WTC11 (cell line): ENCODE data around the gene RNF215. TPM values are rescaled to one million over a fixed set of nuclear protein-coding genes. Genes with fewer than 3 reads are reported as not detected.

Experiments
- ATAC-seq: fragments of 200-7000 bp; cut with Tn5 transposase; 2 replicates; pipeline ENCODE4 v1.10.0; 2021; ENCODE audit warnings: mild to moderate bottlenecking, moderate library complexity
- CTCF ChIA-PET: fragments of 300-600 bp; sonication (Branson Sonifier 250); formaldehyde crosslinking; loops from one replicate; lab custom pipeline; 2021; ENCODE audit warnings: antibody characterized with exemption; lab: Charles Lee
- POLR2A ChIA-PET: fragments of 350-600 bp; sonication (Branson Sonifier 250); formaldehyde crosslinking; loops from one replicate; lab custom pipeline; 2021; ENCODE audit warnings: antibody characterized with exemption; lab: Charles Lee
- DNase-seq: peaks from one replicate; pipeline ENCODE4 v3.0.0; 2021; ENCODE audit warnings: low spot score
- H3K27ac Mint-ChIP-seq: 2 replicates; pipeline ENCODE4 v1.8.0; 2021; ENCODE audit warnings: mixed read lengths
- H3K27me3 Mint-ChIP-seq: 2 replicates; pipeline ENCODE4 v1.8.0; 2021; ENCODE audit warnings: low read depth, mild to moderate bottlenecking, moderate library complexity, mixed read lengths
- H3K36me3 Mint-ChIP-seq: 2 replicates; pipeline ENCODE4 v1.8.0; 2021; ENCODE audit warnings: mixed read lengths
- H3K4me1 Mint-ChIP-seq: 2 replicates; pipeline ENCODE4 v1.8.0; 2022; ENCODE audit warnings: mixed read lengths
- H3K4me3 Mint-ChIP-seq: 2 replicates; pipeline ENCODE4 v1.8.0; 2021; ENCODE audit warnings: mild to moderate bottlenecking, moderate library complexity, mixed read lengths
- H3K9me3 Mint-ChIP-seq: 2 replicates; pipeline ENCODE4 v1.8.0; 2021; ENCODE audit warnings: mixed read lengths
- ATF1 ChIP-seq: sonication (generic); formaldehyde crosslinking; IDR thresholded peaks from 2 replicates; pipeline ENCODE4 v1.8.1; 2023; ENCODE audit warnings: mild to moderate bottlenecking, moderate library complexity, missing genetic modification reagents
- ATF3 ChIP-seq: sonication (generic); formaldehyde crosslinking; conservative IDR thresholded peaks from 2 replicates; pipeline ENCODE4 v1.8.1; 2022; ENCODE audit warnings: mild to moderate bottlenecking, missing genetic modification reagents
- ERG ChIP-seq: fragments of 250-450 bp; sonication (Bioruptor Pico); IDR thresholded peaks from 2 replicates; pipeline ENCODE4 v1.8.0; 2021; ENCODE audit warnings: mild to moderate bottlenecking
- ESRRA ChIP-seq: sonication (generic); formaldehyde crosslinking; IDR thresholded peaks from 2 replicates; pipeline ENCODE4 v1.8.1; 2022; ENCODE audit warnings: mild to moderate bottlenecking, missing genetic modification reagents, borderline replicate concordance
- FOXJ3 ChIP-seq: sonication (generic); formaldehyde crosslinking; IDR thresholded peaks from 2 replicates; pipeline ENCODE4 v1.9.0; 2021; ENCODE audit warnings: missing genetic modification reagents, mild to moderate bottlenecking, borderline replicate concordance
- GABPB1 ChIP-seq: sonication (generic); formaldehyde crosslinking; IDR thresholded peaks from 2 replicates; pipeline ENCODE4 v1.8.1; 2023; ENCODE audit warnings: mild to moderate bottlenecking, missing genetic modification reagents
- GTF2I ChIP-seq: fragments of 250-450 bp; sonication (Bioruptor Pico); conservative IDR thresholded peaks from 2 replicates; pipeline ENCODE4 v1.4.0; 2021; ENCODE audit warnings: mild to moderate bottlenecking
- MXD4 ChIP-seq: fragments of 250-450 bp; sonication (Bioruptor Pico); IDR thresholded peaks from 2 replicates; pipeline ENCODE4 v1.8.0; 2021; ENCODE audit warnings: mild to moderate bottlenecking, moderate library complexity, borderline replicate concordance
- NFATC4 ChIP-seq: fragments of 250-450 bp; sonication (Bioruptor Pico); IDR thresholded peaks from 2 replicates; pipeline ENCODE4 v1.9.0; 2021; ENCODE audit warnings: mild to moderate bottlenecking
- OVOL2 ChIP-seq: fragments of 250-450 bp; sonication (Bioruptor Pico); IDR thresholded peaks from 2 replicates; pipeline ENCODE4 v1.9.0; 2021; ENCODE audit warnings: mild to moderate bottlenecking, borderline replicate concordance
- ZNF138 ChIP-seq: sonication (generic); formaldehyde crosslinking; conservative IDR thresholded peaks from 2 replicates; pipeline ENCODE4 v1.8.1; 2022; ENCODE audit warnings: mild to moderate bottlenecking, moderate library complexity, missing genetic modification reagents
- ZNF671 ChIP-seq: fragments of 250-450 bp; sonication (Bioruptor Pico); IDR thresholded peaks from 2 replicates; pipeline ENCODE4 v1.8.0; 2021; ENCODE audit warnings: mild to moderate bottlenecking
- total RNA-seq: library from RNA; stranded (reverse); gene quantifications from 3 replicates; pipeline ENCODE4 v1.2.3, GENCODE V29; 2021
- TF ChIP-seq, protein P1 (sequence below): sonication (generic); formaldehyde crosslinking; IDR thresholded peaks from 2 replicates; pipeline ENCODE4 v1.8.1; 2022; ENCODE audit warnings: low read depth, missing genetic modification reagents, borderline replicate concordance
- TF ChIP-seq, protein P2 (sequence below): fragments of 200-600 bp; IDR thresholded peaks from 2 replicates; pipeline ENCODE4 v1.8.0; 2022; ENCODE audit warnings: antibody characterized with exemption
- TF ChIP-seq, protein P3 (sequence below): sonication (generic); formaldehyde crosslinking; conservative IDR thresholded peaks from 2 replicates; pipeline ENCODE4 v1.8.1; 2023; ENCODE audit warnings: mild to moderate bottlenecking, low read depth, missing genetic modification reagents, moderate library complexity
- TF ChIP-seq, protein P4 (sequence below): sonication (generic); formaldehyde crosslinking; IDR thresholded peaks from 2 replicates; pipeline ENCODE4 v1.8.0; 2022; ENCODE audit warnings: mild to moderate bottlenecking, missing genetic modification reagents

RNF215 gene
- total RNA-seq, 1 experiment from 2014 or later, result 25.4 TPM

DNA sequence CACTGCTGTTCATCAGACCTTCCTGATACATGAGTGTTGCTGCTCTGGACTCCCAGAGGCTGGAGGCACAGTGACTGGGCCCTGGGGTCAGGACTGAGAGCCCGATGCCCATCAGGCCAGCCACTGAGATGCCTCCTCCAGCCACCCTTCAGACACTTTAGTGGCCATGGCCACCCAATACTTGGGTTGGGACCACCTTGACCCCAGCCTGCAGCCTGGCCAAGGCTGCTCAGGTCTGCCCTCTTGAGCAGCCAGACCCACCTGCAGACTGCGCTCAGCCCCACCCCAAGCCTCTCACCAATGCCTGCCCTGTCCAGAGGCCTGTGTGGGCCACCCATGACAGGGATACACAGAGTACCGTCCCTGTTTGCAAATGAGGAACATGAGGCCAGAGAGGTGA, 4.2 kb downstream of the RNF215 start:
- no peaks in the 10 kb centered on the region for H3K9me3 Mint-ChIP-seq
- H3K27ac Mint-ChIP-seq, result no peak overlapping the region
- no peaks in the 10 kb centered on the region for H3K27me3 Mint-ChIP-seq
- DNase-seq (no peak), ATAC-seq (no peak)
- CTCF ChIA-PET, result interaction anchor here (0.9 to 2.0 kb wide), 4 partner anchors 8 to 95 kb away, joined by 3 to 6 read pairs (median 4); partner anchors contain the start of gene MTFP1
- no peak overlapping the region for H3K4me3 Mint-ChIP-seq
- peaks cover 7% of the 10 kb centered on the region for H3K36me3 Mint-ChIP-seq
- TF ChIP-seq, protein P1, sequence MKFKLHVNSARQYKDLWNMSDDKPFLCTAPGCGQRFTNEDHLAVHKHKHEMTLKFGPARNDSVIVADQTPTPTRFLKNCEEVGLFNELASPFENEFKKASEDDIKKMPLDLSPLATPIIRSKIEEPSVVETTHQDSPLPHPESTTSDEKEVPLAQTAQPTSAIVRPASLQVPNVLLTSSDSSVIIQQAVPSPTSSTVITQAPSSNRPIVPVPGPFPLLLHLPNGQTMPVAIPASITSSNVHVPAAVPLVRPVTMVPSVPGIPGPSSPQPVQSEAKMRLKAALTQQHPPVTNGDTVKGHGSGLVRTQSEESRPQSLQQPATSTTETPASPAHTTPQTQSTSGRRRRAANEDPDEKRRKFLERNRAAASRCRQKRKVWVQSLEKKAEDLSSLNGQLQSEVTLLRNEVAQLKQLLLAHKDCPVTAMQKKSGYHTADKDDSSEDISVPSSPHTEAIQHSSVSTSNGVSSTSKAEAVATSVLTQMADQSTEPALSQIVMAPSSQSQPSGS, result no peak
- TF ChIP-seq, all 79 proteins: peak for 0
- POLR2A ChIA-PET, result no interaction called here
- peaks cover 7% of the 10 kb centered on the region for H3K4me1 Mint-ChIP-seq

DNA sequence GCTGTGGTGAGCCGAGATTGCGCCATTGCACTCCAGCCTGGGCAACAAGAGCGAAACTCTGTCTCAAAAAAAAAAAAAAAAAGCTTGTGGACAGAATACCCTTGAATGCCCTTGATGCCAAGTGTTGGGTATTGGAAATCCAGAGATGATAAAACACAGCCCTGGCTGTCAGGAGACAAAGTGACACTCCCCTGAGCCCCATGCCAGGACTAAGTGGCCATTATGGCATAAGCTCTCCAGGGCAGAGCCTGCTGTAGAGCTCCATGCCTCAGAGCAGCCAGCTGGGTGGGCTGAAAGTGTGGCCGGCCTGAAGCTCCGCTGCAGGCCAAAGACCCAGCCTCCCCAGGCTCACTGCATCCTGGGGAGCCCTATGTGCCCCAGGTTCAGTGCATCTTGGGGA, 4.9 kb downstream of the RNF215 start:
- ChIA-PET CTCF (interaction anchor here (0.9 to 2.0 kb wide), 3 partner anchors 9 to 95 kb away, joined by 4 to 6 read pairs (median 4); partner anchors contain the start of gene MTFP1), POLR2A (no interaction called here)
- Mint-ChIP-seq H3K9me3 (no peaks in the 10 kb centered on the region), H3K36me3 (peaks cover 7% of the 10 kb centered on the region), H3K4me3 (no peak overlapping the region), H3K4me1 (peaks cover 4% of the 10 kb centered on the region; the same call in 1 of the 2 replicates), H3K27ac (no peak overlapping the region), H3K27me3 (no peaks in the 10 kb centered on the region)
- TF ChIP-seq ATF3 (CRISPR knock-in tag) (no peak), ZNF138 (CRISPR knock-in tag) (no peak), GABPB1 (CRISPR knock-in tag) (no peak), ZNF671 (CRISPR knock-in tag) (no peak), ERG (CRISPR knock-in tag) (no peak), ATF1 (CRISPR knock-in tag) (no peak), ESRRA (CRISPR knock-in tag) (no peak), OVOL2 (CRISPR knock-in tag) (no peak), NFATC4 (CRISPR knock-in tag) (no peak), MXD4 (CRISPR knock-in tag) (no peak), GTF2I (CRISPR knock-in tag) (no peak), FOXJ3 (CRISPR knock-in tag) (no peak)
- TF ChIP-seq, protein P2, sequence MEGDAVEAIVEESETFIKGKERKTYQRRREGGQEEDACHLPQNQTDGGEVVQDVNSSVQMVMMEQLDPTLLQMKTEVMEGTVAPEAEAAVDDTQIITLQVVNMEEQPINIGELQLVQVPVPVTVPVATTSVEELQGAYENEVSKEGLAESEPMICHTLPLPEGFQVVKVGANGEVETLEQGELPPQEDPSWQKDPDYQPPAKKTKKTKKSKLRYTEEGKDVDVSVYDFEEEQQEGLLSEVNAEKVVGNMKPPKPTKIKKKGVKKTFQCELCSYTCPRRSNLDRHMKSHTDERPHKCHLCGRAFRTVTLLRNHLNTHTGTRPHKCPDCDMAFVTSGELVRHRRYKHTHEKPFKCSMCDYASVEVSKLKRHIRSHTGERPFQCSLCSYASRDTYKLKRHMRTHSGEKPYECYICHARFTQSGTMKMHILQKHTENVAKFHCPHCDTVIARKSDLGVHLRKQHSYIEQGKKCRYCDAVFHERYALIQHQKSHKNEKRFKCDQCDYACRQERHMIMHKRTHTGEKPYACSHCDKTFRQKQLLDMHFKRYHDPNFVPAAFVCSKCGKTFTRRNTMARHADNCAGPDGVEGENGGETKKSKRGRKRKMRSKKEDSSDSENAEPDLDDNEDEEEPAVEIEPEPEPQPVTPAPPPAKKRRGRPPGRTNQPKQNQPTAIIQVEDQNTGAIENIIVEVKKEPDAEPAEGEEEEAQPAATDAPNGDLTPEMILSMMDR, result no peak
- TF ChIP-seq, protein P1, result no peak
- TF ChIP-seq, protein P3, sequence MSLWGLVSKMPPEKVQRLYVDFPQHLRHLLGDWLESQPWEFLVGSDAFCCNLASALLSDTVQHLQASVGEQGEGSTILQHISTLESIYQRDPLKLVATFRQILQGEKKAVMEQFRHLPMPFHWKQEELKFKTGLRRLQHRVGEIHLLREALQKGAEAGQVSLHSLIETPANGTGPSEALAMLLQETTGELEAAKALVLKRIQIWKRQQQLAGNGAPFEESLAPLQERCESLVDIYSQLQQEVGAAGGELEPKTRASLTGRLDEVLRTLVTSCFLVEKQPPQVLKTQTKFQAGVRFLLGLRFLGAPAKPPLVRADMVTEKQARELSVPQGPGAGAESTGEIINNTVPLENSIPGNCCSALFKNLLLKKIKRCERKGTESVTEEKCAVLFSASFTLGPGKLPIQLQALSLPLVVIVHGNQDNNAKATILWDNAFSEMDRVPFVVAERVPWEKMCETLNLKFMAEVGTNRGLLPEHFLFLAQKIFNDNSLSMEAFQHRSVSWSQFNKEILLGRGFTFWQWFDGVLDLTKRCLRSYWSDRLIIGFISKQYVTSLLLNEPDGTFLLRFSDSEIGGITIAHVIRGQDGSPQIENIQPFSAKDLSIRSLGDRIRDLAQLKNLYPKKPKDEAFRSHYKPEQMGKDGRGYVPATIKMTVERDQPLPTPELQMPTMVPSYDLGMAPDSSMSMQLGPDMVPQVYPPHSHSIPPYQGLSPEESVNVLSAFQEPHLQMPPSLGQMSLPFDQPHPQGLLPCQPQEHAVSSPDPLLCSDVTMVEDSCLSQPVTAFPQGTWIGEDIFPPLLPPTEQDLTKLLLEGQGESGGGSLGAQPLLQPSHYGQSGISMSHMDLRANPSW (CRISPR knock-in tag), result no peak
- TF ChIP-seq, protein P4, sequence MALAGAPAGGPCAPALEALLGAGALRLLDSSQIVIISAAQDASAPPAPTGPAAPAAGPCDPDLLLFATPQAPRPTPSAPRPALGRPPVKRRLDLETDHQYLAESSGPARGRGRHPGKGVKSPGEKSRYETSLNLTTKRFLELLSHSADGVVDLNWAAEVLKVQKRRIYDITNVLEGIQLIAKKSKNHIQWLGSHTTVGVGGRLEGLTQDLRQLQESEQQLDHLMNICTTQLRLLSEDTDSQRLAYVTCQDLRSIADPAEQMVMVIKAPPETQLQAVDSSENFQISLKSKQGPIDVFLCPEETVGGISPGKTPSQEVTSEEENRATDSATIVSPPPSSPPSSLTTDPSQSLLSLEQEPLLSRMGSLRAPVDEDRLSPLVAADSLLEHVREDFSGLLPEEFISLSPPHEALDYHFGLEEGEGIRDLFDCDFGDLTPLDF, result no peak
- DNase-seq (no peak), ATAC-seq (no peak)
